GM12864 (cell line): ENCODE data around the gene CAMKK1.

ENCODE experiments used
- DNase-seq: peaks from one replicate; pipeline ENCODE4 v3.0.0-alpha.2; 2011; ENCODE audit warnings: low read depth
- H3K4me3 ChIP-seq: 2 replicates; pipeline ENCODE4 v1.5.1; 2011; ENCODE audit warnings: mild to moderate bottlenecking, low read depth, low read length, control low read depth
- CTCF ChIP-seq: IDR thresholded peaks from 2 replicates; pipeline ENCODE4 v1.5.1; 2011; ENCODE audit warnings: low read depth, mild to moderate bottlenecking, moderate library complexity, low read length, control low read depth, inconsistent platforms; ENCODE audit errors: missing control alignments

The CAMKK1 gene

DNA sequence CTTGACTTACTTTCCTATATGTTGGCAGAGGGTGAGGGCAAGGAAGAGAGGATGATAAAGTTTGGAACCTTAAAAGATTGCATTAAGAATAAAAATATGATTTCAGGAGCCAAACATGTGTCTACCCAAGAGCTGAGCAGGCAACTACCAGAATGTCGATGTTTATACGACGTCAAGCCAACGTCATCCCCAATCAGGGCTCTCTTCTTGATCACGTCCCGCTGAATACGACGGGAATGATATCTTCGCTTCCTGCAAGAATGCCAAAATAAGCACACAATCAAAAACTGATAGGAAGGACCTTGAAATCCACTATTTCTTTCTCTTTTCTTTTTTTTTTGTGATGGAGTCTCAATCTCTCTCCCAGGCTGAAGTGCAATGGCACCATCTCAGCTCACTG, 71.8 kb downstream of the CAMKK1 start:
- no peak for DNase-seq
- TF ChIP-seq CTCF: no peak
- H3K4me3 ChIP-seq: no peak overlapping the region

GRCh38 chr17:3818786-3819185, 74.1 kb downstream of the CAMKK1 start:
- no peak overlapping the region for H3K4me3 ChIP-seq
- DNase-seq: no peak
- no peak for TF ChIP-seq CTCF

GRCh38 chr17:3817851-3818605, 74.8 kb downstream of the CAMKK1 start:
- no peak for DNase-seq
- no peak overlapping the region for H3K4me3 ChIP-seq
- TF ChIP-seq CTCF: no peak

GRCh38 chr17:3815925-3816324, 76.9 kb downstream of the CAMKK1 start:
- no peak for DNase-seq
- no peak for TF ChIP-seq CTCF

GRCh38 chr17:3815122-3815521, 77.7 kb downstream of the CAMKK1 start:
- no peak for TF ChIP-seq CTCF
- DNase-seq: no peak

More at GRCh38 chr17:3815925-3816324, 76.9 kb downstream of the CAMKK1 start:
- no peak overlapping the region for H3K4me3 ChIP-seq

DNA sequence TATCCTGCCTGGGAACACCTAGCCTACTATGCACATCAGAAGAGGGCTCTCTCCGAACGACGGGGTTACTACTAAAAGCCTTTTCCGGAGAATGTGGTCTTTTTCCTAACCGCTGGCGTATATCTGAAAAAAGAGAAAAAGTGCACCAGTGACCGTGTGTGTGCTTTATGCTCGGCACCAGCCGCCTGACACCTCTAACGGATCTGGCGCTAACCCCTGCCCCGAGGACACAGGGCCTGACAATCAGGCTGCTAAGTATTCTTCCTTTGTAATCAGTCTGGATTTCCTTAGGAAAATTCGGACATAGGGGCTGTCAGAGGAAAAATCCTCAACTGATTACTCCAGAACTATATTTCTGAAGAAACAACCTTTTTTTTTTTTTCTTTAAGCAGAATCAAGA, 78.5 kb downstream of the CAMKK1 start:
- TF ChIP-seq CTCF: no peak

More at GRCh38 chr17:3815122-3815521, 77.7 kb downstream of the CAMKK1 start:
- H3K4me3 ChIP-seq: no peak overlapping the region

GRCh38 chr17:3813171-3813570, 79.7 kb downstream of the CAMKK1 start:
- no peak overlapping the region for H3K4me3 ChIP-seq
- no peak for TF ChIP-seq CTCF
- no peak for DNase-seq

More for the DNA sequence above, 78.5 kb downstream of the CAMKK1 start:
- DNase-seq: no peak
- H3K4me3 ChIP-seq: no peak overlapping the region
